Prostate gland (tissue), 2 donors: ENCODE results near the gene RNF14.

Experiments used
- CTCF ChIP-seq, 4 experiments: fragments of 200-600 bp in 2 of 4; fragments of 450-650 bp in 2 of 4; sonication (generic) in 2 of 4; IDR thresholded peaks; 1 replicate in 3 of 4; 2 replicates in 1 of 4; pipeline ENCODE4 v1.5.1; 2016 to 2019; ENCODE audit warnings: antibody characterized with exemption in 4 of 4, mild to moderate bottlenecking in 2 of 4, moderate library complexity in 2 of 4
- POLR2A ChIP-seq: fragments of 450-650 bp; IDR thresholded peaks from one replicate; pipeline ENCODE4 v1.6.1; 2016; ENCODE audit warnings: antibody characterized with exemption, mild to moderate bottlenecking
- POLR2AphosphoS5 ChIP-seq: sonication (generic); formaldehyde crosslinking; IDR thresholded peaks from one replicate; pipeline ENCODE4 v1.6.1; 2017; ENCODE audit warnings: antibody characterized with exemption

GRCh38 chr5:142000173-142000572, 31.3 kb downstream of the RNF14 start:
- TF ChIP-seq CTCF (IDR thresholded peaks at IDR 0.05) (no peak), POLR2A (no peak), POLR2AphosphoS5 (no peak)
